Ovary (tissue), 9 donors: ENCODE results near the gene FBXO45. TPM values are rescaled to one million over a fixed set of nuclear protein-coding genes. Genes with fewer than 3 reads are reported as not detected.
"Not testable (repeated sequence)": the region's sequence is repeated elsewhere in the genome, so short reads cannot be mapped to it uniquely, and the experiment has no call there.

Experiments used
- DNase-seq, 5 donors: peaks; one replicate each; pipeline ENCODE4 v3.0.0-alpha.2; 2019 to 2020
- H3K27ac ChIP-seq, 2 donors: fragments of 200-600 bp; one replicate each; pipeline versions ENCODE4 v1.5.1 to v1.8.0; 2019 to 2022
- H3K27me3 ChIP-seq: fragments of 200-600 bp; one replicate; pipeline ENCODE4 v1.8.0; 2022
- H3K36me3 ChIP-seq: fragments of 200-600 bp; sonication (generic); one replicate; pipeline ENCODE4 v1.5.1; 2019
- H3K4me1 ChIP-seq: one replicate; pipeline ENCODE4 v1.8.1; 2013; ENCODE audit warnings: mild to moderate bottlenecking, moderate library complexity; ENCODE audit not compliant: insufficient read depth
- H3K4me3 ChIP-seq: fragments of 200-600 bp; sonication (generic); one replicate; pipeline ENCODE4 v1.5.1; 2017
- H3K9me3 ChIP-seq, 2 donors: fragments of 200-600 bp in 1 of 2; sonication (generic) in 1 of 2; one replicate each; pipeline versions ENCODE4 v1.5.1 to v1.8.1; 2013 to 2019; ENCODE audit warnings: mild to moderate bottlenecking in 1 of 2, moderate library complexity in 1 of 2
- EP300 ChIP-seq: sonication (generic); formaldehyde crosslinking; IDR thresholded peaks from one replicate; pipeline ENCODE4 v1.6.1; 2017; ENCODE audit warnings: antibody characterized with exemption
- POLR2A ChIP-seq: fragments of 450-650 bp; IDR thresholded peaks from one replicate; pipeline ENCODE4 v1.6.1; 2017; ENCODE audit warnings: antibody characterized with exemption, mild to moderate bottlenecking, moderate library complexity
- WGBS, 3 donors: extraction: QIAGEN DNeasy Blood & Tissue Kit in 1 of 3; methylation state at CpG; one replicate each; pipeline versions ENCODE4 v1.1.5 to v1.1.7; 2013 to 2017; 5-methylcytosine and 5-hydroxymethylcytosine counted together
- intact Hi-C, 4 donors: fragments of 100-400 bp; cut with DNase I; formaldehyde crosslinking; loops; one replicate each; pipeline versions ENCODE4 v1.11.0 to v1.15.1; 2022 to 2023
- polyA plus RNA-seq, 2 donors: library from polyadenylated mRNA; stranded (reverse); fragments of 200-250 nt in 1 of 2; fragments of 350-450 nt in 1 of 2; fragmentation: Illumina TruSeq in 1 of 2; extraction: RNeasy Lipid Tissue Mini Kit (QIAGEN cat#74804) in 1 of 2; gene quantifications; one replicate each; pipeline ENCODE4 v1.2.3, GENCODE V29; 2013 to 2014
- total RNA-seq, 7 donors: library from RNA; depleted of rRNA in 2 of 7; stranded (reverse); fragments of >200 nt in 2 of 7; fragmentation: NEBNext Ultra II Directional in 3 of 7; extraction: Animal tissue kit (Norgen Biotek cat#: 25700) in 3 of 7; gene quantifications; one replicate each; pipeline versions ENCODE4 v1.1.0 to v1.2.4, GENCODE V29; 2016 to 2023
- TF ChIP-seq, protein P1 (sequence below), 3 donors: fragments of 450-650 bp in 2 of 3; fragments of 200-600 bp in 1 of 3; IDR thresholded peaks; one replicate each; pipeline versions ENCODE4 v1.5.1 to v1.8.0; 2016 to 2022; ENCODE audit warnings: antibody characterized with exemption in 3 of 3, mild to moderate bottlenecking in 1 of 3
- donor health status: DM: no; HTN: no; CAD: no; lungs with moderate emphysema.
- donor health status: DM: no; HTN: no; CAD: no.
- donor health status: Bipolar disorder and iron deficiency.
- donor health status: DM: yes; HTN: yes; CAD: no.
- donor health status: DM: no; HTN: no; CAD: no.
- donor health status: DM: yes; HTN: yes; CAD: no.

The FBXO45 gene
- total and polyA plus RNA-seq, 9 donors, result 3.8 to 8.2 (median 7.2) TPM

DNA sequence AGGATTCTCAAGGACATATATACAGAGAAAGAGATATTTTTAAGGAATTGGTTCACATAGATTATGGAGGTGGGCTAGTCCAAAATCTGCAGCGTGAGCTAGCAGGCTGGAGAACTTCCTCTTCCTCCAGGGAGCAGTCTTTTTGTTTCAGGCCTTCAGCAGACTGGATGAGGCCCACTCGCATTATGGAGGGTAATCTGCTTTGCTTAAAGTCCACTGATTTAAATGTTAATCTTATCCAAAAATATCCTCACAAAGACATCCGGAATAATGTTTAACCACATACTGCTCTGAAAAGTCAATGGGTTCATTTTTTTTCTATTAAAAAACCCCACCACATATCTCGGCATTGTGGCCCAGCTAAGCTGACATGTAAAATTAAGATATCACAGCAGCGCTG, 48.8 kb downstream of the FBXO45 start:
- Histone ChIP-seq H3K4me1 (no peaks in the 10 kb centered on the region), H3K4me3 (no peak overlapping the region), H3K9me3 (no peaks in the 10 kb centered on the region), H3K36me3 (no peaks in the 10 kb centered on the region), H3K27me3 (no peaks in the 10 kb centered on the region), H3K27ac (no peak overlapping the region)
- DNase-seq, result no peak
- WGBS, 3 donors, result 70 to 78% (median 76%) methylated on average over 5 of the region's 5 CpGs
- TF ChIP-seq, protein P1, sequence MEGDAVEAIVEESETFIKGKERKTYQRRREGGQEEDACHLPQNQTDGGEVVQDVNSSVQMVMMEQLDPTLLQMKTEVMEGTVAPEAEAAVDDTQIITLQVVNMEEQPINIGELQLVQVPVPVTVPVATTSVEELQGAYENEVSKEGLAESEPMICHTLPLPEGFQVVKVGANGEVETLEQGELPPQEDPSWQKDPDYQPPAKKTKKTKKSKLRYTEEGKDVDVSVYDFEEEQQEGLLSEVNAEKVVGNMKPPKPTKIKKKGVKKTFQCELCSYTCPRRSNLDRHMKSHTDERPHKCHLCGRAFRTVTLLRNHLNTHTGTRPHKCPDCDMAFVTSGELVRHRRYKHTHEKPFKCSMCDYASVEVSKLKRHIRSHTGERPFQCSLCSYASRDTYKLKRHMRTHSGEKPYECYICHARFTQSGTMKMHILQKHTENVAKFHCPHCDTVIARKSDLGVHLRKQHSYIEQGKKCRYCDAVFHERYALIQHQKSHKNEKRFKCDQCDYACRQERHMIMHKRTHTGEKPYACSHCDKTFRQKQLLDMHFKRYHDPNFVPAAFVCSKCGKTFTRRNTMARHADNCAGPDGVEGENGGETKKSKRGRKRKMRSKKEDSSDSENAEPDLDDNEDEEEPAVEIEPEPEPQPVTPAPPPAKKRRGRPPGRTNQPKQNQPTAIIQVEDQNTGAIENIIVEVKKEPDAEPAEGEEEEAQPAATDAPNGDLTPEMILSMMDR (IDR thresholded peaks at IDR 0.05), result no peak
- TF ChIP-seq POLR2A (no peak), EP300 (no peak)
- intact Hi-C loops, result no loop called here

DNA sequence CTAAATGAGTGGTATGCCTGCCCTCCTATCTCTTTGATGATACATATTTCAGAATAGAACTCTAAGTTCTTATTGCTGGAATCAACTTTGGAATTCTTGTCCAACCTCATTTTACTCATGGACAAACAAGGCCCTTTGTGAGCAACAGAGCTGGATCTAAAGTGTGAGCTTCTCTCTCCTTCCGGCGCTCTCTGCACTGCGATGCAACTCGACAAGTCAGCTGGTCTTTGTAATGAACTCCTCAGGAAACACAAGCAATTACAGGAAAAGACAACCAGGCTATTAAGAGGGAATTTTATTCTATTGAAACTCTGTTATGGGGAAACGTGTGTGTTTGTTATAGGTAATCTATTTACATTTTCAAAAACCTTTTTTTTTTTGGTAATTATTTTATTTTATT, 50.8 kb downstream of the FBXO45 start:
- intact Hi-C loops, result no loop called here
- WGBS, 3 donors, result 36 to 40% (median 40%) methylated on average over 5 of the region's 5 CpGs
- Histone ChIP-seq H3K36me3 (no peaks in the 10 kb centered on the region), H3K4me3 (no peak overlapping the region), H3K27me3 (no peaks in the 10 kb centered on the region), H3K4me1 (no peaks in the 10 kb centered on the region), H3K27ac (no peak overlapping the region), H3K9me3 (no peaks in the 10 kb centered on the region)
- no peak for DNase-seq
- TF ChIP-seq, protein P1 (IDR thresholded peaks at IDR 0.05), result no peak
- TF ChIP-seq POLR2A, result no peak
- TF ChIP-seq EP300, result no peak

GRCh38 chr3:196619627-196620026, 51.2 kb downstream of the FBXO45 start:
- H3K4me3 ChIP-seq, result not testable (repeated sequence)

DNA sequence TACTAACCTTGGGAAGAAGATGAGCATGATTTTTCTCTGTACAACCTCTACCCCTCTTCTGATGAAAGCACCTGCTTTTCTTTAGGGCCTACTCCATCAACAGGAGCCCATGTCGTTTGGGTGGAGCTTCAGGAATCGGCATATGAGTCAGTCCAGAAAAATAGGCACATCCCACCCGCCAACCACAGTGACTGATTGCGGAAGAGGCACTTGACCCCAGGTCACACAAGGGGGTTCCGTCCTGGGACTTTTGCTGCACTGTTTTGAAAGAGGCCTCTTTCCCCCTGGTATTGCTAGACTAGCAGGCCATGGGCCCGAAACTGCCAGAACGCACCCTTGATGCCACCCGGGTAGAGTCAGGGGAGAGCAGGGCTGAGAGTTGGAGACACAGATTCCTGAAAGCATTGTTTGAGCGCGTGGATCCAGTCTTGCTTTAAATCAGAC, 51.7 kb downstream of the FBXO45 start:
- no peak overlapping the region for H3K27ac ChIP-seq
- H3K27me3 ChIP-seq, result no peaks in the 10 kb centered on the region
- no peak overlapping the region for H3K4me3 ChIP-seq
- 69 to 77% (median 75%) methylated on average over 10 of the region's 10 CpGs for WGBS, 3 donors
- no peaks in the 10 kb centered on the region for H3K36me3 ChIP-seq
- H3K9me3 ChIP-seq, result no peaks in the 10 kb centered on the region
- H3K4me1 ChIP-seq, result no peaks in the 10 kb centered on the region
- intact Hi-C loops, result no loop called here
- TF ChIP-seq POLR2A (no peak), EP300 (no peak)
- TF ChIP-seq, protein P1 (IDR thresholded peaks at IDR 0.05), result no peak
- no peak for DNase-seq

More at GRCh38 chr3:196619627-196620026, 51.2 kb downstream of the FBXO45 start:
- 44 to 56% (median 56%) methylated on average over 3 to 5 of the region's 5 CpGs for WGBS, 3 donors
- H3K36me3 ChIP-seq, H3K27ac ChIP-seq, H3K27me3 ChIP-seq, H3K4me1 ChIP-seq, DNase-seq, intact Hi-C loops, H3K9me3 ChIP-seq: not testable (repeated sequence)

- DNase-seq, result no peak
- H3K27ac ChIP-seq, result no peak overlapping the region
- TF ChIP-seq EP300 (no peak), POLR2A (no peak)
- TF ChIP-seq, protein P1 (IDR thresholded peaks at IDR 0.05), result no peak
- H3K4me1 ChIP-seq, result no peaks in the 10 kb centered on the region
- H3K9me3 ChIP-seq, result no peaks in the 10 kb centered on the region
- H3K27me3 ChIP-seq, result no peaks in the 10 kb centered on the region
- H3K36me3 ChIP-seq, result no peaks in the 10 kb centered on the region
- intact Hi-C loops, result no loop called here
- no peak overlapping the region for H3K4me3 ChIP-seq
- 66 to 82% (median 75%) methylated on average over 2 of the region's 2 CpGs for WGBS, 3 donors
Observed at GRCh38 chr3:196620684-196621083, 52.2 kb downstream of the FBXO45 start.
